OCI-LY7 (cell line): ENCODE results near the gene RCBTB2. TPM values are rescaled to one million over a fixed set of nuclear protein-coding genes. Genes with fewer than 3 reads are reported as not detected.
"Not testable (repeated sequence)": the region's sequence is repeated elsewhere in the genome, so short reads cannot be mapped to it uniquely, and the experiment has no call there.

Experiments
- BruUV-seq: library from RNA; stranded (reverse); fragments of 400-500 nt; replicated peaks from 2 replicates; lab custom pipeline; 2021; lab: Mats Ljungman, UMichigan
- CTCF ChIA-PET: fragments of 300-600 bp; sonication (Branson Sonifier 250); formaldehyde crosslinking; loops from one replicate; lab custom pipeline; 2022; ENCODE audit warnings: antibody characterized with exemption; ENCODE audit not compliant: unreplicated experiment; lab: Charles Lee
- POLR2A ChIA-PET: fragments of 300-600 bp; sonication (Branson Sonifier 250); formaldehyde crosslinking; loops from one replicate; lab custom pipeline; 2022; ENCODE audit warnings: antibody characterized with exemption; lab: Charles Lee
- DNase-seq: peaks from one replicate; pipeline ENCODE4 v3.0.0-alpha.2; 2015; ENCODE audit warnings: low spot score
- H2AFZ ChIP-seq: fragments of 200-600 bp; sonication (generic), shearing (Covaris generic); 2 replicates; pipeline ENCODE4 v1.6.1; 2014; ENCODE audit warnings: mild to moderate bottlenecking, antibody characterized with exemption, low read length, moderate library complexity
- H3K27ac ChIP-seq: fragments of 200-600 bp; sonication (generic); 2 replicates; pipeline ENCODE4 v1.5.1; 2014; ENCODE audit warnings: mixed run types, low read depth, mild to moderate bottlenecking, moderate library complexity, low read length, inconsistent platforms; ENCODE audit not compliant: poor library complexity, severe bottlenecking
- H3K36me3 ChIP-seq: fragments of 200-600 bp; sonication (generic); 2 replicates; pipeline ENCODE4 v1.6.1; 2014; ENCODE audit warnings: mild to moderate bottlenecking, antibody characterized with exemption, low read length, moderate library complexity, mixed read lengths; ENCODE audit not compliant: insufficient read depth
- H3K4me1 ChIP-seq: fragments of 200-600 bp; sonication (generic); 2 replicates; pipeline ENCODE4 v1.5.1; 2014; ENCODE audit warnings: mild to moderate bottlenecking, low read length; ENCODE audit not compliant: insufficient read depth, poor library complexity, severe bottlenecking
- H3K4me2 ChIP-seq: fragments of 200-600 bp; sonication (generic); 2 replicates; pipeline ENCODE4 v1.6.1; 2014; ENCODE audit warnings: mild to moderate bottlenecking, low read length
- H3K4me3 ChIP-seq: fragments of 200-600 bp; sonication (generic); 2 replicates; pipeline ENCODE4 v1.5.1; 2014; ENCODE audit warnings: mild to moderate bottlenecking, low read depth, low read length; ENCODE audit not compliant: poor library complexity, severe bottlenecking
- H3K79me2 ChIP-seq: fragments of 200-600 bp; sonication (generic); 2 replicates; pipeline ENCODE4 v1.6.1; 2016; ENCODE audit warnings: low read depth, mild to moderate bottlenecking, low read length, moderate library complexity, mixed read lengths; ENCODE audit not compliant: insufficient read depth
- H3K9me2 ChIP-seq: fragments of 200-600 bp; sonication (generic); 2 replicates; pipeline ENCODE4 v1.6.1; 2016; ENCODE audit warnings: mild to moderate bottlenecking, low read length, mixed read lengths; ENCODE audit not compliant: insufficient read depth
- H3K9me3 ChIP-seq: fragments of 200-600 bp; sonication (generic); 2 replicates; pipeline ENCODE4 v1.6.1; 2014; ENCODE audit warnings: mild to moderate bottlenecking, mixed run types, low read length, mixed read lengths
- H4K20me1 ChIP-seq: fragments of 200-600 bp; sonication (generic); 2 replicates; pipeline ENCODE4 v1.6.1; 2014; ENCODE audit warnings: mild to moderate bottlenecking, antibody characterized with exemption, low read length, moderate library complexity, mixed read lengths; ENCODE audit not compliant: insufficient read depth
- EZH2phosphoT487 ChIP-seq: fragments of 200-600 bp; sonication (generic); IDR thresholded peaks from 2 replicates; pipeline ENCODE4 v1.6.1; 2018; ENCODE audit warnings: low read depth, borderline replicate concordance, mild to moderate bottlenecking, mixed run types, antibody characterized with exemption, low read length, moderate library complexity, mixed read lengths
- intact Hi-C: fragments of 100-400 bp; cut with micrococcal nuclease; formaldehyde crosslinking; loops from one replicate; pipeline ENCODE4 v1.10.0; 2022; ENCODE audit not compliant: unreplicated experiment
- total RNA-seq, 2 experiments: library from RNA; depleted of rRNA in 1 of 2; stranded (reverse); fragments of >200 nt in 1 of 2; shearing (Covaris generic) in 1 of 2; gene quantifications; 2 replicates each; pipeline ENCODE4 v1.2.3, GENCODE V29; 2014 to 2022
- TF ChIP-seq, protein P1 (sequence below): fragments of 200-600 bp; sonication (generic); conservative IDR thresholded peaks from 2 replicates; pipeline ENCODE4 v1.5.1; 2014; ENCODE audit warnings: mild to moderate bottlenecking, antibody characterized with exemption, low read length, moderate library complexity, mixed read lengths

The RCBTB2 gene
- total RNA-seq, 2 experiments from 2014 or later: 7.2 to 9.0 TPM

DNA sequence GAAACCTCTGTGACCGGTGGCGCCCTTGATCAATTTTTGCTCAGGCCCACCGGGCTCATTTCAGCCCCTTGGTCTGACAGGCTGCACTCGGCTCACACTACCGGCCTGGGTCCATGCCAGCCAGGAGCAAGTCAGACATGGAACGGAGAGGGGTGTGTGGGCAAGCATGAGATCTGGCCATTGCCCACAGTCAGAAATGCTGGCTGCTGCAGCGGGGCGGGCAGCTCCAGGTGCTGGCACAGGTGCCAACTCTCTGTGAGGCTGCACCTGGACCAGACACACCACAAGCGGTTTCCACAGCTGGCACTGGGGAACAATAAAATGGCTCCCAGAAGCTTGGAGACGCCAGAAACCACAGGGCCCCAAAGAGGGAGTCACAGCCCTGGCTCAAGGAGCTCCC, 76.3 kb downstream of the RCBTB2 start:
- no peak overlapping the region for H3K27ac ChIP-seq
- ChIA-PET CTCF (no interaction called here), POLR2A (interaction anchor here (0.6 kb wide), 2 partner anchors 232 to 1032 kb away, joined by 3 to 4 read pairs; no protein-coding TSS in a partner anchor)
- 0 out of 2 replicates have a peak, but pooled peaks cover 6% of the 10 kb centered on the region for H3K9me3 ChIP-seq
- H2AFZ ChIP-seq: no peak overlapping the region
- no peak overlapping the region for H3K4me2 ChIP-seq
- no peak for DNase-seq
- BruUV-seq: no TSS peak
- no peaks in the 10 kb centered on the region for H3K79me2 ChIP-seq
- intact Hi-C loops: no loop called here
- no peaks in the 10 kb centered on the region for H3K4me1 ChIP-seq
- peaks cover 88% of the 10 kb centered on the region for H3K36me3 ChIP-seq
- H4K20me1 ChIP-seq: no peaks in the 10 kb centered on the region
- no peak overlapping the region for H3K4me3 ChIP-seq
- H3K9me2 ChIP-seq: no peaks in the 10 kb centered on the region
- TF ChIP-seq EZH2phosphoT487: no peak
- TF ChIP-seq, protein P1, sequence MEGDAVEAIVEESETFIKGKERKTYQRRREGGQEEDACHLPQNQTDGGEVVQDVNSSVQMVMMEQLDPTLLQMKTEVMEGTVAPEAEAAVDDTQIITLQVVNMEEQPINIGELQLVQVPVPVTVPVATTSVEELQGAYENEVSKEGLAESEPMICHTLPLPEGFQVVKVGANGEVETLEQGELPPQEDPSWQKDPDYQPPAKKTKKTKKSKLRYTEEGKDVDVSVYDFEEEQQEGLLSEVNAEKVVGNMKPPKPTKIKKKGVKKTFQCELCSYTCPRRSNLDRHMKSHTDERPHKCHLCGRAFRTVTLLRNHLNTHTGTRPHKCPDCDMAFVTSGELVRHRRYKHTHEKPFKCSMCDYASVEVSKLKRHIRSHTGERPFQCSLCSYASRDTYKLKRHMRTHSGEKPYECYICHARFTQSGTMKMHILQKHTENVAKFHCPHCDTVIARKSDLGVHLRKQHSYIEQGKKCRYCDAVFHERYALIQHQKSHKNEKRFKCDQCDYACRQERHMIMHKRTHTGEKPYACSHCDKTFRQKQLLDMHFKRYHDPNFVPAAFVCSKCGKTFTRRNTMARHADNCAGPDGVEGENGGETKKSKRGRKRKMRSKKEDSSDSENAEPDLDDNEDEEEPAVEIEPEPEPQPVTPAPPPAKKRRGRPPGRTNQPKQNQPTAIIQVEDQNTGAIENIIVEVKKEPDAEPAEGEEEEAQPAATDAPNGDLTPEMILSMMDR: no peak

DNA sequence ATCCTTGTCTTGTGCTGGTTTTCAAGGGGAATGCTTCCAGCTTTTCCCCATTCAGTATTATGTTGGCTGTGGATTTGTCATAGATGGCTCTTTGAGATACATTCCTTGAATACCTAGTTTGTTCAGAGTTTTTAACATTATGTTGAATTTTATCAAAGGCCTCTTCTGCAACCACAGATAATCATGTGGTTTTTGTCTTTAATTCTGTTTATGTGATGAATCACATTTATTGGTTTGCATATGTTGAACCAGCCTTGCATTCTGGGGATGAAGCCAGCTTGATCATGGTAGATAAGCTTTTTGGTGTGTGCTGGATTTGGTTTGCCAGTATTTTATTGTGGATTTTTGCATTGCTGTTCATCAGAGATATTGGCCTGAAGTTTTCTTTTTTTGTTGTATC, 81.7 kb downstream of the RCBTB2 start:
- Histone ChIP-seq H3K36me3 (peaks cover 53% of the 10 kb centered on the region), H3K9me3 (peaks cover 25% of the 10 kb centered on the region)
- H3K4me1 ChIP-seq, CTCF ChIA-PET, BruUV-seq, H3K27ac ChIP-seq, H3K4me2 ChIP-seq, H2AFZ ChIP-seq, H4K20me1 ChIP-seq, H3K9me2 ChIP-seq, intact Hi-C loops, H3K79me2 ChIP-seq, H3K4me3 ChIP-seq, DNase-seq: not testable (repeated sequence)
- POLR2A ChIA-PET: interaction anchor here (1.9 kb wide), 1 partner anchor 12 kb away, joined by 6 read pairs; no protein-coding TSS in a partner anchor

DNA sequence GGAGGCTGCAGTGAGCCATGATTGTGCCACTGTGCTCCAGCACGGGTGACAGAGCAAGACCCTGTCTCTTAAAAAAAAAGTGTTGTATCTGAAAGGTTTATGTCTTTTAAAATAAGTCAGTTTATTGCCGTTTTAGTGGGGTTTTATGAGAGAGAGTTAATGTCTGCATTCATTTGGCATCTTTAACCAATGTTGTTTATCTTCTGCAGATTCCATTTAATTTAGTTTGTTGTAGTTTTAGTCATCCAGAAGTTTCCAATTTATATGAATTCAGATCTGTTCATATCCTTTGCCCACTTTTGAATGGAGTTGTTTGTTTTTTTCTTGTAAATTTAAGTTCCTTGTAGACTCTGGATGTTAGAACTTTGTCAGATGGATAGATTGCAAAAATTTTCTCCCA, 83.2 kb downstream of the RCBTB2 start:
- CTCF ChIA-PET: no interaction called here
- no peak for DNase-seq
- peaks cover 25% of the 10 kb centered on the region for H3K9me3 ChIP-seq
- H3K4me2 ChIP-seq: no peak overlapping the region
- H3K4me3 ChIP-seq: no peak overlapping the region
- no peaks in the 10 kb centered on the region for H3K4me1 ChIP-seq
- TF ChIP-seq EZH2phosphoT487: no peak
- TF ChIP-seq, protein P1: no peak
- H4K20me1 ChIP-seq: no peaks in the 10 kb centered on the region
- H3K79me2 ChIP-seq: no peaks in the 10 kb centered on the region; the same call in 1 of the 2 replicates
- no peak overlapping the region for H3K27ac ChIP-seq
- no peak overlapping the region for H2AFZ ChIP-seq
- BruUV-seq: no TSS peak
- H3K36me3 ChIP-seq: peaks cover 47% of the 10 kb centered on the region
- intact Hi-C loops: no loop called here
- no peaks in the 10 kb centered on the region for H3K9me2 ChIP-seq
- POLR2A ChIA-PET: no interaction called here
